ENCODE measurements around the gene APPL1.
A peak's percentile ranks its signal among the peaks of the same experiment; 100 is the strongest.

Gene APPL1

GRCh38 chr3:57227204-57227929 lies at the start of gene APPL1:
APPL1 (plus strand) TSS chr3:57227729; CDS start chr3:57227884, 155 bp downstream.
- Mint-ChIP-seq H3K36me3 (ENCODE audit: low read depth) (no peaks in the 10 kb centered on the region), H3K9me3 (no peaks in the 10 kb centered on the region), H3K4me3 (peak within 1 kb of the TSS; percentile 92), H3K27ac (peak within 1 kb of the TSS; percentile 80), H3K27me3 (no peaks in the 10 kb centered on the region), H3K4me1 (ENCODE audit: low read depth) (peaks cover 34% of the 10 kb centered on the region)

- no peaks in the 10 kb centered on the region for H3K27me3 Mint-ChIP-seq
- no peaks in the 10 kb centered on the region for H3K9me3 Mint-ChIP-seq
- H3K4me3 Mint-ChIP-seq: no peak overlapping the region
- no peaks in the 10 kb centered on the region for H3K4me1 Mint-ChIP-seq (ENCODE audit: low read depth)
- no peaks in the 10 kb centered on the region for H3K36me3 Mint-ChIP-seq (ENCODE audit: low read depth)
- H3K27ac Mint-ChIP-seq: no peak overlapping the region
These were observed 47.7 kb upstream of the APPL1 start for GRCh38 chr3:57179580-57180410.

GRCh38 chr3:57184526-57184925 lies 43.0 kb upstream of the APPL1 start:
- no peaks in the 10 kb centered on the region for H3K9me3 Mint-ChIP-seq

GRCh38 chr3:57192028-57192427 lies 35.5 kb upstream of the APPL1 start:
- H3K9me3 Mint-ChIP-seq: no peaks in the 10 kb centered on the region
- no peak overlapping the region for H3K4me3 Mint-ChIP-seq
- peaks cover 6% of the 10 kb centered on the region for H3K27me3 Mint-ChIP-seq
- H3K27ac Mint-ChIP-seq: no peak overlapping the region
- H3K4me1 Mint-ChIP-seq (ENCODE audit: low read depth): no peaks in the 10 kb centered on the region
- H3K36me3 Mint-ChIP-seq (ENCODE audit: low read depth): no peaks in the 10 kb centered on the region

More at GRCh38 chr3:57184526-57184925, 43.0 kb upstream of the APPL1 start:
- no peaks in the 10 kb centered on the region for H3K4me1 Mint-ChIP-seq (ENCODE audit: low read depth)
- no peak overlapping the region for H3K27ac Mint-ChIP-seq
- H3K27me3 Mint-ChIP-seq: no peaks in the 10 kb centered on the region
- H3K36me3 Mint-ChIP-seq (ENCODE audit: low read depth): no peaks in the 10 kb centered on the region
- no peak overlapping the region for H3K4me3 Mint-ChIP-seq

GRCh38 chr3:57194641-57195040 lies 32.9 kb upstream of the APPL1 start:
- Mint-ChIP-seq H3K4me1 (ENCODE audit: low read depth) (no peaks in the 10 kb centered on the region), H3K27ac (no peak overlapping the region), H3K9me3 (no peaks in the 10 kb centered on the region), H3K36me3 (ENCODE audit: low read depth) (no peaks in the 10 kb centered on the region), H3K27me3 (peaks cover 6% of the 10 kb centered on the region), H3K4me3 (no peak overlapping the region)

GRCh38 chr3:57199895-57200297 lies 27.6 kb upstream of the APPL1 start, which contains the start of gene HESX1:
HESX1 (minus strand) TSS chr3:57199978; CDS start chr3:57199918, 60 bp downstream.
- no peak within 1 kb of the TSS for H3K27ac Mint-ChIP-seq
- H3K9me3 Mint-ChIP-seq: no peaks in the 10 kb centered on the region
- no peaks in the 10 kb centered on the region for H3K36me3 Mint-ChIP-seq (ENCODE audit: low read depth)

GRCh38 chr3:57206423-57206822 lies 21.1 kb upstream of the APPL1 start:
- no peak overlapping the region for H3K4me3 Mint-ChIP-seq
- H3K36me3 Mint-ChIP-seq (ENCODE audit: low read depth): no peaks in the 10 kb centered on the region
- H3K9me3 Mint-ChIP-seq: no peaks in the 10 kb centered on the region
- no peak overlapping the region for H3K27ac Mint-ChIP-seq
- no peaks in the 10 kb centered on the region for H3K4me1 Mint-ChIP-seq (ENCODE audit: low read depth)
- no peaks in the 10 kb centered on the region for H3K27me3 Mint-ChIP-seq

More at GRCh38 chr3:57199895-57200297, 27.6 kb upstream of the APPL1 start, which contains the start of gene HESX1:
- Mint-ChIP-seq H3K4me3 (no peak within 1 kb of the TSS), H3K27me3 (peaks cover 6% of the 10 kb centered on the region), H3K4me1 (ENCODE audit: low read depth) (no peaks in the 10 kb centered on the region)

- Mint-ChIP-seq H3K4me1 (ENCODE audit: low read depth) (peaks cover 4% of the 10 kb centered on the region), H3K9me3 (no peaks in the 10 kb centered on the region), H3K4me3 (no peak overlapping the region), H3K27ac (no peak overlapping the region), H3K27me3 (no peaks in the 10 kb centered on the region), H3K36me3 (ENCODE audit: low read depth) (no peaks in the 10 kb centered on the region)
These were observed 5.6 kb upstream of the APPL1 start for GRCh38 chr3:57221883-57222282.

- peaks cover 24% of the 10 kb centered on the region for H3K4me1 Mint-ChIP-seq (ENCODE audit: low read depth)
- no peaks in the 10 kb centered on the region for H3K27me3 Mint-ChIP-seq
- no peaks in the 10 kb centered on the region for H3K36me3 Mint-ChIP-seq (ENCODE audit: low read depth)
- H3K27ac Mint-ChIP-seq: no peak overlapping the region
- H3K9me3 Mint-ChIP-seq: no peaks in the 10 kb centered on the region
- H3K4me3 Mint-ChIP-seq: no peak overlapping the region
These were observed 2.7 kb upstream of the APPL1 start for GRCh38 chr3:57224856-57225255.

- H3K4me3 Mint-ChIP-seq: no peak overlapping the region
- H3K27me3 Mint-ChIP-seq: no peaks in the 10 kb centered on the region
- no peak overlapping the region for H3K27ac Mint-ChIP-seq
- H3K9me3 Mint-ChIP-seq: no peaks in the 10 kb centered on the region
- H3K4me1 Mint-ChIP-seq (ENCODE audit: low read depth): peaks cover 31% of the 10 kb centered on the region
- no peaks in the 10 kb centered on the region for H3K36me3 Mint-ChIP-seq (ENCODE audit: low read depth)
These were observed 1.4 kb upstream of the APPL1 start for GRCh38 chr3:57226176-57226575.

- Mint-ChIP-seq H3K27ac (peak overlapping the region; percentile 80), H3K27me3 (no peaks in the 10 kb centered on the region), H3K4me1 (ENCODE audit: low read depth) (peaks cover 36% of the 10 kb centered on the region), H3K4me3 (peak overlapping the region; percentile 92), H3K9me3 (no peaks in the 10 kb centered on the region), H3K36me3 (ENCODE audit: low read depth) (no peaks in the 10 kb centered on the region)
These were observed 612 bp downstream of the APPL1 start for GRCh38 chr3:57227930-57228751.

GRCh38 chr3:57230006-57230405 lies 2.5 kb downstream of the APPL1 start:
- Mint-ChIP-seq H3K4me1 (ENCODE audit: low read depth) (peaks cover 40% of the 10 kb centered on the region), H3K27ac (no peak overlapping the region), H3K9me3 (no peaks in the 10 kb centered on the region), H3K4me3 (peak overlapping the region; percentile 30), H3K36me3 (ENCODE audit: low read depth) (no peaks in the 10 kb centered on the region), H3K27me3 (no peaks in the 10 kb centered on the region)

- Mint-ChIP-seq H3K27ac (no peak overlapping the region), H3K4me1 (ENCODE audit: low read depth) (peaks cover 34% of the 10 kb centered on the region), H3K36me3 (ENCODE audit: low read depth) (peaks cover 21% of the 10 kb centered on the region), H3K9me3 (peaks cover 2% of the 10 kb centered on the region), H3K4me3 (no peak overlapping the region), H3K27me3 (no peaks in the 10 kb centered on the region)
These were observed 6.3 kb downstream of the APPL1 start for GRCh38 chr3:57233799-57234198.

- Mint-ChIP-seq H3K36me3 (ENCODE audit: low read depth) (peaks cover 32% of the 10 kb centered on the region), H3K9me3 (peaks cover 3% of the 10 kb centered on the region), H3K4me1 (ENCODE audit: low read depth) (peaks cover 24% of the 10 kb centered on the region), H3K27ac (no peak overlapping the region), H3K4me3 (no peak overlapping the region), H3K27me3 (no peaks in the 10 kb centered on the region)
These were observed 7.4 kb downstream of the APPL1 start for GRCh38 chr3:57234613-57235575.

All from stimulated activated naive CD8-positive, alpha-beta T cell treated with anti-CD3 and anti-CD28 coated beads, Interleukin-15, Interleukin-2, amounts not matched to agents 100 ng/mL and 50 ng/mL, for 24 hours (primary cell).